ENCODE results near the gene ESPNL. TPM values are rescaled to one million over a fixed set of nuclear protein-coding genes. Genes with fewer than 3 reads are reported as not detected.
A peak's percentile ranks its signal among the peaks of the same experiment; 100 is the strongest.

Gene ESPNL
- total RNA-seq, 1 donor from 2014 or later = 0.85 TPM

DNA sequence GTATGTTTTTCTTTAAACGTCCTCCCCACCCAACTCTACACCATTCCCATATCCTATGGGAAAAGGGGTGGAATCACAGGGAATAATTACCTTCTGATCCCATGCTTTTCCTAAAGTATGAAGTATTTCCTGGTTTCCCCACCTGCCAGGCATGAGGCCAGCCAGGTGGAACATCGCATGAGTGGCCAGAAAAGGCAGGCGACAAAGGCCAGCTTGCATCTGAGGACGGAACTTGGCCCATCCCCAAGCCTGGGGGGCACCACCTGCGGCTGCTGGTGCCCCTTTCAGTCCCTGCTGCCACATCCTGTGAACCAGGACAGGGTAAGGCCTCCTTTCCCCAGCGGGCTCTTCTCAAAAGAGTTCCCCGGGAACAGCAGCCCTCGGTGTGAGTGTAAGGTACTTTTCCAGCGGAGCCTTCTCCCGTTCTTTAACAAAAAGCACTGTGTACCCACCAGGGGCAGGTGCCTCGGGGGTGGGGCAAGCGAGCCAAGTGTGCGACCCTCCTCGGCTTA is 57.4 kb downstream of the ESPNL start:
- no peak for DNase-seq (ENCODE audit: low read depth)

DNA sequence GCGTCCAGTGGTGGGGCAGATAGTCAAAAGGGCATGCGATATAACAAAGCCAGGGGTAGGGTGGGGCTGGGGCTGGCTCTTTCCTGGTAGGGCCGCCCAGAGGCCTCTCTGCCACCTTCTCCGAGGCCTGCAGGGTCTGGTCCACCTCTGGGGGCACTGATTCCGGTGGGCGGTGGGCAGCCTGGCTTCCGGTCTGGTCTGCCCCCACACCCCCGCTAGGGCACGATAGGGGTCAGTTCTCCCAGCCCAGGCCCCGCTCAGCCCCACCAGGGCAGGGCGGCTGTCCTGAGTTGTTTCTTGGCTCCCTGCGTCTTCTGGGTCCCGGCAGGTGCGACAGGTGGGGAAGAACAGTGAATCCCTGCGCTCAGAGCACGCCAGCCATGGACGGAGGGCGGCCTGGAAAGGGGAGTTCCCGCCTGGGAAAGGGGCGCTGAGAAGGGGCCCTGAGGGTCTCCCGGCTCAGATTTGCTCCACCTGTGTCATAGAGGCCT is 57.9 kb downstream of the ESPNL start:
- DNase-seq (ENCODE audit: low read depth) = no peak

DNA sequence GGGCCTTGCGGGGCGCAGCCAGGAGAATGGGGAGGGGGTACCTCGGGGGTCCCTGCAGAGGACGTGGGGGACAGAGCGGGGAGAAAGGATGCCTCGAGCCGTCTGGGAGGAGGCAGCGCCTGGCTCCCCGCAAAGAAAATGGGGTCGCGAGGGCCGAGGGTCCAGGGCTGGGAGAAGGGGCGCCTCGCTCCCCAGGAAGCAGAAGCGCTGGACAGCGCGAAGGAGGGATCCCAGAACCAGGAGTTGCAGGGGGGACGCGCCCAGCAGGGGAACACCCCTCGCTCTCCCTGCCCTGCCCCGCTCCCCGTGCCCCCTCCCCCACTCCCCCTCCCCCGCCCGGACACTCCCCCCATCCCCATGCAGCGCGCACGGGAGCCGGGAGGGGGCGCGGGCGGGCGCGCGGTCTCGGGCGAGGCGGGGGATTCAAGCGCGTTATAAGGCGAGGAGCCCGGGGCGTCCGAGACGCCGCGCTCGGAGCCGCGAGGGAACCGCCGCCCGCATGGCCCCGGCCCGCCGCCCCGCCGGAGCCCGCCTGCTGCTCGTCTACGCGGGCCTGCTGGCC is 58.5 kb downstream of the ESPNL start, which contains the start of gene ERFE:
ERFE (plus strand) TSS at position 462 of the 562 bp plus-strand sequence; CDS start at position 500, 38 bp downstream.
- no peak for DNase-seq (ENCODE audit: low read depth)

DNA sequence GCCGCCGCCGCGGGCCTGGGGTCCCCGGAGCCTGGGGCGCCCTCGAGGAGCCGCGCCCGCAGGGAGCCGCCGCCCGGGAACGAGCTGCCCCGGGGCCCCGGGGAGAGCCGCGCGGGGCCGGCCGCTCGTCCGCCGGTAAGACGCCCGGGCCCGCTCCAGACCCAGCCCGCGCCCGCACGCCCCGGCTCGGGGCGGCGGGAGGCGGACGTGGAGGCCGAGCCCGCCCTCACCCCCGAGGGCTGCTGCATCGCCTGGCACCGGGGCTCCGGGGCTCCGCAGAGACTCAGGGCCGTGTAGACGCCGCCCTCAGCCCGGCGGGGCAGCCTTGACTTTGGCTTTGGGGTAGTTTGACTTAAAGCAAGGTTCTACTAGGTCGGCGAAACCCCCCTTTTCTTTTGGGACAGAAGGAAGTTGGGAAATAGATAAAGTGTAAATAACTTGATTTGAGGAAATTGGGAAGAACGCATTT is 59.0 kb downstream of the ESPNL start:
- DNase-seq (ENCODE audit: low read depth) = no peak

DNA sequence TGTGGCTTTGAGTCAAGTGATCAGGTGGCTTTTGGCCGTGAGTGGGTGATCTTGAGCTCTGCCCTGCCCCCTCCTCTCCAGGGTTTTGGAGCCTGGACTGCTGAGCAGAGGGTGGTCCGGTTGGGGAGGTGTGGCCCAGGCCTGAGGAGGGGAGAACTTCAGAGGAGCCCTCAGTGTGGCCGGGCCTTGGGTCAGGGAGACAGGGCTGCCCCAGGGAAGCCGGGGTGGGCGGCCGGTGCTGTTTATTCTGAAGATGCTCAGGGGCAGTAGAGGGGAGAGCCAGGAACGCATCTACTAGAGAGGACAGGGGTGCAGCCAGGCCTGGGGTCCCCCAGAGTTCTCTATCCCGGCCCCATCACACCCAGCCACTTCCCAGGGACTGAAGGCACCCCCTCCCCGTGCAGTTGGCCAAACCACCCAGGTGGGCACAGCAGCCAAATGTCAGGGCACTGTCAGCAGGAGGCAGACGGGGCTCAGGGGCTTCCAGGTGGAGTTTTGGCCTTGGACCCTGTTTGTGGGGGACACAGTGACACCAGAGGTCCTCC is 59.6 kb downstream of the ESPNL start:
- DNase-seq (ENCODE audit: low read depth) = no peak

DNA sequence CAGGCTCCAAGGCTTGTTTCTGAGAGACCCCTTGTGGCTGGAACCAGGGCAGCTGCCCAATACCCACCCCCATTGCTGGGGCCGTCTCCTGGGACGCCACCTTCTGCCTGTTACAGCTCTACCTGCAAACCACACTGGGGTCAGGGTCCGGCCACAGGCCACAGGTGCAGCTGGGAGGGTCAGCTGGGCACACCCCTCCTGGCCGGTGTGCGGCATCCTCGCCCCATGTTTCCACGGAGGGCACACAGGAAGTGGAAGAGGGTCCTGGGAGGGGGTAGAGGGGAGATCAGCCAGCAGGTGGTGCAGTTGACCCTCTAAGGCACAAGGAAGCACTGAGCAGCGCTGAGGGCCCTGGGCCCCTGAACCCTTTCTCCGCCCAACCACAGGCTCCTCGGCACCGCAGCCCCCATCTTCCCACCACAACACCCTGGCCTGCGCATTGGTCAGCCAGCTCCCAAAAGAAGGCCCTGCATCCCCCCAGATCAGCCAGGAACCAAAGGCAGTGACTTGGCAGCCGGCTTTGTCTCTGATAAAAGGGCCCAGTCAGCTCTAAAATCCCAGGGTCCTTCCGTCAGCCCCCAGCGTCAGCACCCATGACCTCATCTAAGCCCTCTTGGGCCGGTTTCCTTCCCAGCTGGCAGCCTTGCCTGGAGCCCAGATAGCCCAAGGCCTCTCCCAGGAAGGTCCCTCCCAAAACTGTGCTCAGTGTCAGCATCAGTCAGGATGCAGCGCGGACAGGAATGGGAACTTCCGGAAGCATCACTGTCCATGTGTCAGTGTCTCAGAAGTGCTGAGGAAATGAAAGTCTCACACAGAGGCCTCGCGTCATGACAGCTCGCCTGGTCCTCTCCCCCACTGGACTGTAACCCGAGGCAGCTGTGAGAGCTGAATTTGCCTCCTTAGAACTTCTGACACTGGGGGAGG is 60.3 kb downstream of the ESPNL start:
- DNase-seq (ENCODE audit: low read depth) = no peak

DNA sequence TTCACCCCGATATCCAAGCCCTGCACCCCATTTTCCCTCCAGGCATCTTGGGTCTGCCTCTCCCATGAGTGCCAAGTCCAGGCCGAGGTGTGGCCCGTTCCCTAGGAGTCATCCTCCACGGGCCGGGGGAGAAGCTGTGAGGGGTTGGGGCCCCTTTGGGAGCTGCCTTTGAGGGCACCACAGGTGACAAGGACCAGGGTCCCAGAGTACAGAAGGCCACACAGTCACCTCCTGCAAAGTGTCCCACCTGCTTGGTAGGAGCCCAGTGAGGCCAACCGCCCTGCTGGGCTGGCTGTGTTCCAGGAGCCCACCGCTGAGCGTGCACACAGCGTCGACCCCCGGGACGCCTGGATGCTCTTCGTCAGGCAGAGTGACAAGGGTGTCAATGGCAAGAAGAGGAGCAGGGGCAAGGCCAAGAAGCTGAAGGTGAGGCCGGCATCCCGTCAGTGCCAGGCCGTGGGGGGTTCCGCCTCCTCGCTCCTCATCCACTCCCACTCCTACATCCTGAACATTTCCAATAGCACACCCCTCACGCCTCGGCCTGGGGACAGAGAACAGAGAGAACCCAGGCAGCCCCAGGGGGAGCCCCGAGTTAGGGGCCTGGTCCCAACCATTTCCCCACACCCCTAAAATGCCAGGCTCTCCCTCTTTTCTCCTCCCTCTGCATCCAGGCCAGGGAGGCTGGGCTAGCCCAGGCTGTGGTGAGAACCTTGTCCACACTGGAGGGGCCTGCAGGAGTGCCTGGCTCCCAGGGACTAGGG is 61.3 kb downstream of the ESPNL start:
- DNase-seq (ENCODE audit: low read depth) = no peak

DNA sequence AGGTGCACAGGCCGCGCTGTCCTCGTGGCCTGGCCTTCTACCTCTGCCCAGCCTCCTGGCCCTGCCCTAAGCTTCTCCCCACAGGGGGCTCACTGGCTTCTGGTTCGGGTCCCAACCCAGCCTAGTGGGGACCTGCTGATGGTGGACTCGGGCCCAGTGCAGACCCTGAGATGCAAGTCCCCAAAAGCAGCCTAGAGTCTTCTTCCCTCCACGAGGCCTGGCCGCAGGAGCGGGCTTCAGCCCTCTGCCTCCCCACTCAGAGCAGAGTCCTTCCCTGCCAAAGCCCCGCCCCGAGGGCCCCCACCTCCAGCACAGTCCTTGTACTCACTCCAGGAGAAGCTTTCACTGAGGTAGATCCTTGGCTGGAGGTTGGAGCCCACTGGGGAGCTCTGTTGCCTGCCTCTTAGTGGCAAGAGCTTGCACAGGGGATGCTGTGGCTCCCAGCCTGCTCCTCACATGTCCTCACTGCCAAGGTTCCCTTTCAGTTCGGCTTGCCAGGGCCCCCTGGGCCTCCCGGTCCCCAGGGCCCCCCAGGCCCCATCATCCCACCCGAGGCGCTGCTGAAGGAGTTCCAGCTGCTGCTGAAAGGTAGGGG is 62.2 kb downstream of the ESPNL start:
- DNase-seq (ENCODE audit: low read depth) = no peak

DNA sequence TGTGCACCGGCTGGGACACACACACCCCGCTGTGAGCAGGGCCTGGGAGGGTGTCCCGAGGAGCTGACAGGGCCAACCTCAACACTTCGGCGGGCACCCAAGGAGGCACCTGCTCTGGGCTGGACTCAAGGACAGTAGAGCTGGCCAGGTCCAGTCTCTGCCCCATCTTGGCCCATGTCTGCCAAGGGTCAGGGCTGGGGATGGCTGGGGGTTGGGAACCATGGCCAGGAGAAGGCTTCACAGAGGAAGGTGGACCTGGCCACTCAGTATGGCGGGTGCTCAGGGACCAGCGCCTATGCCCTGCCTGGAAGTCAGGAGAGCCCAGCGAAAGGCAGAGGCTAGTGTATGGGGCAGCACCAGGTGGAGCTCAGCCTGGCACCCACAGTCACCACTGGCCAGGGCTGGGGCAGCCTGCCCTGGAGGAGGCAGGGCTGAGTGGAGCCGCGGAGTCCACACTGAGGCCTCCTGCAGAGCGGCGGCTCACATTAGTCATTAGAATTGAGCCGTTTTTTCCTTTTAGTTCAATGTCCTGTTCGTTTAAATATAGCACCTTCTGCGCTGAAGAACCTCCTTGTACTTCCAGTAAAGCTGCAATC is 62.8 kb downstream of the ESPNL start:
- DNase-seq (ENCODE audit: low read depth) = peak; percentile 57

DNA sequence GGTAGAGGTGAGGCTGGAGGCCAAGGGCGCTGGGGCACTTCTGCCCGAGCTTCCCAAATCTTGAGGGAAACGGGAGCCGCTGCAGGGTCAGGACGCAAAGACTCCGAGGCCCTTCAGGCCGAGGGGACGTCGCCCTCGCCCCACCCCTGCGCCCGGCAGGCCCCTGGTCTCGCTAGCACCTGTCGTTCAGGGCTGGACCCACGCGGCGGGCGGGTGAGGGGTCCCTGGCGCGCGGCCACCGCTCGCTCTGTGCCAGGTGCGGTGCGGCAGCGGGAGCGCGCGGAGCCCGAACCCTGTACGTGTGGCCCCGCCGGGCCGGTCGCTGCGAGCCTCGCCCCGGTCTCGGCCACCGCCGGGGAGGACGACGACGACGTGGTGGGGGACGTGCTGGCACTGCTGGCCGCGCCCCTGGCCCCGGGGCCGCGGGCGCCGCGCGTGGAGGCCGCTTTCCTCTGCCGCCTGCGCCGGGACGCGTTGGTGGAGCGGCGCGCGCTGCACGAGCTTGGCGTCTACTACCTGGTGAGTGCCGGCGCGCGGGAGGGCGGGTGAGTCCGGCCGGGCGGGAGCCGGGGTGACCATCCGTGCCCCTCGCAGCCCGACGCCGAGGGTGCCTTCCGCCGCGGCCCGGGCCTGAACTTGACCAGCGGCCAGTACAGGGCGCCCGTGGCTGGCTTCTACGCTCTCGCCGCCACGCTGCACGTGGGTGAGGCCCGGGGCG is 63.5 kb downstream of the ESPNL start:
- no peak for DNase-seq (ENCODE audit: low read depth)

DNA sequence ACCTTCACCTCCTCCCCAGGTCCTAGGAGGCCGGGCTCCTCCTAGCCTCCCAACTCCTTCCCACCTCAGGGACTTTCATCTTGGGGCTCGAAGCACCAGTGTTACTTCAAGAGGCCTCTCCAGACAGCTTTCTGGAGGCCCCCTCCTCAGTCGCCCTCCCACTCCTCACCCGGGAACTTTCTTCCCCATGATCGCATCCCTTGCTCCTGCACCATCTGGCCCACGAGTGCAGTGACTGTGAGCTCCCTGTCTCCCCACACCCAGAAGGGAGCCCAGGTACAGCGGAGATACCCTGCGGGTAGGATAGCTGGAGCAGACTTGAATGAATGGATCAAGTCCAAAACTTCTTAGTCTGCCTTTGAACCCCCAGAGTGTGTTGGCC is 64.8 kb downstream of the ESPNL start:
- no peak for DNase-seq (ENCODE audit: low read depth)

DNA sequence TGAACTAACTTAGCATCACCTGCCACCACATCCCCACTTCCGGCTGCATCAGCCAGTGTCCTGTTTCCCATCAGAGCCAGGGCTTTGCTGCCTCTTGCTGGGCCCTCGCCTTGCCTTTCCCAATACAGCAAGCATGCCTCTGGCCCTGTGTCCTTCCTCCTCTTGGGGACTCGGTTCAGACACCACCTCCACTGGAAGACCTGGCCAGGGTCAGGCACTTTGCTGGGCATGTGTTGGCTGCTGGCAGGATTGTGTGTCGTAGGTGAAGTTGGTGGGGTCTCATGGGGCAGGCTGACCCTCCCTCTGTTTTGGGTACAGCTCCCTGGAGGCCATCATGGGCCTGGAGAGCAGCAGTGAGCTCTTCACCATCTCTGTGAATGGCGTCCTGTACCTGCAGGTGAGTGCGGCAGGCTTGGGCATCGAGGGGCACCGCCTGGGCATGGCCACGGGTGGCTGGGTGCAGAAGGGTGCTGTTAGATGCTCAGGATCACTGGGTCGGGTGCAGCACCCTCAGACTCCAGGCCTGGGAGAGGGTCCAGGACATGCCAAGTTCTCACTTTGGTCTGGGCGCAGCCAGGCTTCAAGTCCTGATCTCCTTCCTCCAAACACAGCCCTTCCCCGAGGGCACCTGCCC is 65.3 kb downstream of the ESPNL start:
- DNase-seq (ENCODE audit: low read depth) = no peak

DNA sequence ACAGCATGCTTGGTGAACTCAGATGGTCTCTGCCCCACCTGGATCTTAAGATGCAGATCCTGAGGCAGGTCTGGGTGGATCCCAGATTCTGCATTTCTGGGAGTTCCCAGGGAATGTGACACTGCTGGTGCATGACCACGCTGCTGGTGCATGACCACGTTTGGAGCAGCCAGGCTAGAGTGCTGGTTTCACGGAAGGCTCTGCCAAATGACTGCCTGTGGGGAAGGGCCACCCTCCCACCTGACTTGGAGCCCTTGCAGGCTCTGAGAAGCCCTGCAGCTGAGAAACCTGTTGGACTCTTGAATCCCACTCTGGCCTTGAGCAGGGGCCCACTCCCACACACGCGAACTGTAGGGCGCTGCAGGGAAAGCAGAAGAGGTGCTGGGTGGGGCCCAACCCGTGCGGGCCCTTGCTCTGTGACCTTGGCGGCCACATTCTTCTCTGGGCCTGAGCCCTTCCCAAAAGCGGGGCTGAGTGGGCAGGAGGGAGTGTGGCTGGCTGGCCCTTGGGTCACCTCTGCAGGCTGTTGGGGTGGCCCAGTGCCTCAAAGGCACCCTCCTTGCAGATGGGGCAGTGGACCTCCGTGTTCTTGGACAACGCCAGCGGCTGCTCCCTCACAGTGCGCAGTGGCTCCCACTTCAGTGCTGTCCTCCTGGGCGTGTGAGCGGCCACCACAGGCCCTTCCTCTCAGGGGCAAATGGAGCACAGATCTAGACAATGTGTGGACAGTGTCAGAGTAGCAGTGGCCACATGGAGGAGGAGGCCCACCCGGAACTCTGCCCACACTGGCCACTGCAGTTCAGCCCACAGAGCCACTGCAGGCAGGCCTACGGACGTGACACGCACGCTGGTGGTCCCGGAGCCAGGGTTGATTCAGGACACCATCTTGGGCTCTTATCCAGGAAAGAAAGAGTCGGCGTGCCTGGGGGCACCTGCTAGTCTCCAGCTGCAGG is 66.5 kb downstream of the ESPNL start:
- peak; percentile 72 for DNase-seq (ENCODE audit: low read depth)

DNA sequence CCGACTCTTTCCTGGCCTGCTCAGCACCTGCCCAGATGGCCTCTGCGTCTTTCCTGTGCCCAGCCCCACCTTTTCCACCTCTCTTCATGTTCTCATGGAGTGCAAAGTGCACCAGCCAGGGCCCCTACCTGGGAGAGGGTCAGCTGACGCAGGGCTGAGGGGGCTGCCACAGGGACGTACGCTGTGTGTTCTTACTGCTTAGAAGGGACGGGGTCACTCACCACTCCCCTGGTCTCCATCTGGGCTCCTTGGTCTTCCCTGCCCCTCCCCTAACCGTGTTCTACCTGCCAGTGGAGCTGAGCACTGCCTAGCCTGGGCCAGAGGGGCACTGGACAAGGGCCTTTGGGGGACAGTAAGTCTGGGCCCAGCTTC is 67.2 kb downstream of the ESPNL start:
- no peak for DNase-seq (ENCODE audit: low read depth)

DNA sequence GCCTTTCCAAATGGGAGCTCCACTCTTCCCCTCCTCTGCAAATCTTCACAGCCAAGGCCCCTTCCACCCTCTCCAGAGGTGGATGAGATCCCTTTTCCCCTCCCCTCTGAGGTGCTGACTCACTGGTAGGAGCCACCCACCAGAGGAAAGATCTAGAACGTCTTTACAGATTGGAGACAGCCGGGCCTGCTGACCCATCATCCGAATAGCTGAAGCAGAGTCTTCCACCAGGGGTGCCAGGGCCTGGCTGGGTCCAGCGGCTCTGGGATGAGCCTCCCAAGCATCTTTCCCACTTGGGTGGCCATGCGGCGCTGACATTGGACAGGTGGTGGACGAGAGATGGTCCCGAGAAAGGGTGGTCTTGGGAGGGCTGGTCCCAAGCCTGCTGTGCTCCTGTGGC is 67.6 kb downstream of the ESPNL start:
- no peak for DNase-seq (ENCODE audit: low read depth)

DNA sequence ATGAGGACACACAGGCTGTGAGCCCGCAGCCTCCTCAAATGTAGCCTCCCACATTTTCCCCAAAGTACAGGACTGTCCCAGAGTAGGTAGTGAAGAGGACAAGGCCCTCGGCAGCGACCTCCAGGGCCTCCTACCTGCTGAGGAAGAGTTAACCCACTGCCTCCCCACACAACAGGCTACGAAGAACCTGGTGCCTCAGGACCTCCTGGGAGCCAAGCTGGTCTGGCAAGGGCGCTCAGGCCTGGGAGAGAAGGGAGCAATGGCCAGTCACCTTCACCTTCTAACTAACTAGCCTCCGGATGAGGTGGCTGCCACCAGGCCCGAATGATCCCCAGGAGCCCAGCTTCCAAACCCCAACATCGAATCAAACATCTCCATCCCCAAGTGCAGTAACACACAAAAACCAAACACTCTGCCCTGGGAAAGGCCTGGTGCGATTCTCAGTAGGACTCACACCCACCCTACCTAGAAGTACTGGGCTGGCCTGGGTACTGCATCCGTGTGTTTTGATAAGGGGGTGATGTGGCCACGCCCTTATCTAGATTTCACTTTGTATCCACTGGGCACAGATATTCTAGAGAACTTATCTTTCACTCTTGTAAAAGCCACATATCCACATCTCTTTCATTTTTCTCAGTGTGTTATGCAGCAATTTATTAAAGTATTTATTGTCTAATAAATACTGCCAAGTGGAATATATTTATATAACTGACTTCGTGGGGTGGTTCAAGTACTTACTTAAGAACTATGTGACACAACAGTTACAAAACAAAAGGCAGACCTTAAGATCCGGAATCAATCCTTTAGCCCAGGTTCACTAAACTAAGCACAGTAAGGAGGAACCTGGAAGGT is 68.3 kb downstream of the ESPNL start:
- no peak for DNase-seq (ENCODE audit: low read depth)

DNA sequence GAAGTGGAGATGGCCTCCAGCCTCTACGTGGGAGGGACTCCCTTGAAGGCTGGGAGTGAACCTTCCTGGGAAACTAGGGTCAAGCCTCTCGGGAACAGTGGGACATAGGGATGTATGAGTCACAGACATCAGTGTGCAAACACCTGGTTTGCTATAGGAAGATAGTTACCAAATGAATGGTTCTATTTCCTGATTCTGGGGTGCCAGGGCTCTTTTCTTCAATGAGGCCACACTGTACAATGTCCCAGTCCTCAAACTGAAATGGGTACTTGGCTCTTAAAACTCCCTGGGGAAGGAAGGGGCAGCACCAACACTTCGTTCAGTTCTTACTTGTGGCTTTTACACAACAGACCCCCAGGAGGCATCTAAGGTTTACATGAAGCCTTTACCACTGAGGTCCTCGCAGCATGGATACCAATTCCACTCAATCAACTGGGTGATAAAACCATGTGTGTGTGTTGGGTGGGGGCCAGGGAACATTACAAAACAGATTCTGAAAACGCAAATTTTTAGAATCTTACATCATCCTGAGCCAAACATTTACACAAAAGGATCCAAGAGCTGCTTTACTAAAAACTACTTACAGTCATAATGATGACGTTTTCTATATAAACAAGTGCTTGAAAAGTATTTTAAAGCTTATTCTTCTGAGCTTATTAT is 69.0 kb downstream of the ESPNL start:
- DNase-seq (ENCODE audit: low read depth) = peak; percentile 83

All from renal cortical epithelial cell (primary cell).